CD4-positive, alpha-beta T cell treated with Interleukin-17A for 1 hour (primary cell): ENCODE measurements around the gene DYNC1LI2.
"Not testable (repeated sequence)": the region's sequence is repeated elsewhere in the genome, so short reads cannot be mapped to it uniquely, and the experiment has no call there.

Experiments
- DNase-seq: peaks from one replicate; pipeline ENCODE4 v3.0.0-alpha.2; 2020

DYNC1LI2 gene

DNA sequence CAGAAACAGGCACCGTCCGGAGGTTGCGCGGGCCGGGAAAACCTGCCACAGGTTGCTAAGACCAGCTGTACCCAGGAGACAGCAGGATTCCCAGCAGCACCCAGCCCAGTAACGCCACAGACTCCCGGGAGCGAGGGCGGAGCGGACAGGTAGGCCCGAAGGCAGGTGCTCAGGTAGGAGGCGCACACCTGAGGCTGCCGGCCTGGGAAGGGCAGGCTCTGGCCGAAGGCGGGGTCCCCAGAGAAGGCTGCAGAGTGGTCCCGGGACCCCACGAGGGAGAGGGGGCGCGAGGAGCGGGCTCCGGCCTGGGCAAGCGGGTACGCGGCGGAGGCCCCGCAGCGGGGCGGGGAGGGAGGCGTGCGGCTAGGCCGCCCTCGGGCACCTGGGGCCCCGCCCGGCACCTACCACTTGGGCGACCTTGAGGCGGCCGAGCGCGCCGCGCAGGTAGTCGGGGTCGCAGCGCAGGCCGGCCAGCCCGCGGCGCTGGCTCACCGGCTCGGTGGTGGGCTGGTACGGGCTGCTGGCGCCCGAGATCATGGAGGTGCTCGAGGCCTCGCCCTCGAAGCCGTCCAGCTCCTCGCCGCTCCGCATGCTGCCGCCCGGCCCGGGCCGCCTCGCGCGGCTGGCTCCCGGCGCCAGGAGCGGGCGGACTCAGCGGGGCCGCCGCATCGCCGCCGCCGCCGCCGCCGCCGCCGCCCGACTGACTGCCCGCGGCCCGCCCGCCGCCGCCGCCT is 55.3 kb downstream of the DYNC1LI2 start:
- DNase-seq, result no peak

DNA sequence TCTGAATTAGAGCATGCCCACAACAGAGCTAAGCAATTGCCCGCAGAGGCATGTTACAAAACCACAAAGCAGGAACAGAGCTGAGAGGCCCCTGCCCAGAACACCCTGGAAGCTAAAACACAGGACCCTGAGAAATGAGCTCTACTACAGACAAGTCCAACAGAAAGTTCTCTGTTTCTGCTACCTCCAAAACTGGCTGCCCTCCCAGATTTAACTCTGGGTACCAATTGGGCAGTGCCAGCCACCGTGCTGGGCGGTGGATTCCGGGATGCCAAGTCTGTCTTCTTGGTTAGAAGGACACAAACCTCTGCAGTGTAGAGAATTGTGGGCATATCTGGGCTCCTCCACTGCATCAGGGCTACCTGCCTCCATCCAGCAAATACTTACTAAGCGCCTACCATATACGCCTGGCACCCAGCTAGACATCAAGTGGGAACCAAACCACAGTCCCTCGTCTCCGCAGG is 55.9 kb downstream of the DYNC1LI2 start:
- DNase-seq, result no peak

DNA sequence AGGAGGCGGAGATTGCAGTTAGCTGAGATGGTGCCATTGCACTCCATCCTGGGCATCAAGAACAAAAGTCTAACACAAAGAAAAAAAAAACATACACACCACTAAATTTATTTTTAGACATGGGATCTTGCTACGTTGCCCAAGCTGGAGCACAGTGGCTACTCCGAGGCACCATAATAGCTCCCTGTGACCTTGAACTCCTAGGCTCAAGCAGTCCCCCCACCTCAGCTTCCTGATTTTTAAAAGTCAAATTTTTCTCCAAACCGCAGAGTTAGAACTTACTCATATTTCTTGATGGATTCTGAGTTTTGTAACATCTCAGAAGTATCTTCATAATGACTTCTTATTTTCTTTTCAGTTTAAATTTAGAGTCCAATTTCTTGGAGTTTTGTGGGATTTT is 58.3 kb downstream of the DYNC1LI2 start:
- no peak for DNase-seq

DNA sequence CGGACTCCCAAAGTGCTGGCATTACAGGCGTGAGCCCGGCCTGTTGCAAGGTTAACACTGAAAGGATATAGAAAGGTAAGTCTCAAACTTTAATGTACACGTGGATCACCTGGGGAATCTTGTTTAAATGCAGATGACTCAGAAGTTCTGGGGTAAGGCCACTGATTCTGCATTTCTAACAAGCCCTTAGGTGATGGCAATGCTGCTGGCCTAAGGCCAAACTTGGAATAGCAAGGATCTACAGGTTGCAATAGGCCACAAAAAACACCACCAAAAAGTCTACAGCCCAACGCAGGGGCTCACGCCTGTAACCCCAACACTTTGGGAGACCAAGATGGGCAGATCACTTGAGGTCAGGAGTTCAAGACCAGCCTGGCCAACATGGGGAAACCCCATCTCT is 59.1 kb downstream of the DYNC1LI2 start:
- DNase-seq, result no peak

DNA sequence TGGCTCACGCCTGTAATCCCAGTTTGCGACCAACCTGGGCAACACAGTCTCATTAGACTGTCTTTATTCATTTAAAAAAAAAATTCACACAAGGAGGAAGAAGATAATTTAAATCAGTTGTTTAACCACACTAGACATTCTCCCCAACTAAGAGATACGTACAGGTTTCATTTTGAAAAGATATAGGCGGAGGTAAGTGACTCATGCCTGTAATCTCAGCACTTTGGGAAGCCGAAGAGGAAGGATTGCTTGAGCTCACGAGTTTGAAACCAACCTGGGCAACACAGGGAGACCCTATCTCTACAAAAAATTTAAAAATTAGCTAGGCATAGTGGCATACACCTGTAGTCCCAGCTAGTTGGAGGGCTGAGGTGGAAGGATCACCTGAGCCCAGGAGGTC is 60.2 kb downstream of the DYNC1LI2 start:
- DNase-seq, result no peak

DNA sequence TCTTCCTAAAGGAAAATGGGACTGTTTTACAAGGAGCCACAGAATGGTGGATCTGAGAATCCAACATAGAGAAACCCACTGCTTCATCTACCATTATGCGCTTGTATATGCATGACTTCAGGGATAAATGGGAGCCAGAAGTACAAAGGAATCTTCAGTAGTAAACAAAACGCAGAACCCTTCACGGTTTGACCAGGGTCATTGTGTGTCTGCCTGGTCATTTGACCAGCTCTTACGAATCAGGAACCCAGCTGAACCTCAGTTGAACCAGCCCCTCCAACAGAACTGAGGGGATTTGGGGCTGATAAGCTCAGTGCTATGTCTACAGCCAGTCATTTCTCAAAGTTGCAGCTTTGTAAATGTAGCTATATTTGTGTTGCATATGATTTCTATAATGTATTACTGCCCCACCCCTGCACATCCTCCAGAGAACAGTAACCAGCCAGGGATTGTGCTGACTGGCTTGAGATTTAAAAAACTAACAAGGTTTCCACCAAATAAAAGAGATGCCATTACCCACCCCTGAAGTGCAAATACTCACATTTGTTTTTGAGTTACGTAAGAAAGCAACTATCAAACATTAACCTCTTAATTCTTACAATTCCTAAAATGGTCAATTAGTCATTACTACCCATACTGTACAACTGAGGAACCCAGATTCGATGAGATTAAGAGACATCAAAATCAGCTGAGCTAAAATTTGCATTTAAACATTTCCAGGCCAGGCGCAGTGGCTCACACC is 61.1 kb downstream of the DYNC1LI2 start:
- DNase-seq, result no peak

DNA sequence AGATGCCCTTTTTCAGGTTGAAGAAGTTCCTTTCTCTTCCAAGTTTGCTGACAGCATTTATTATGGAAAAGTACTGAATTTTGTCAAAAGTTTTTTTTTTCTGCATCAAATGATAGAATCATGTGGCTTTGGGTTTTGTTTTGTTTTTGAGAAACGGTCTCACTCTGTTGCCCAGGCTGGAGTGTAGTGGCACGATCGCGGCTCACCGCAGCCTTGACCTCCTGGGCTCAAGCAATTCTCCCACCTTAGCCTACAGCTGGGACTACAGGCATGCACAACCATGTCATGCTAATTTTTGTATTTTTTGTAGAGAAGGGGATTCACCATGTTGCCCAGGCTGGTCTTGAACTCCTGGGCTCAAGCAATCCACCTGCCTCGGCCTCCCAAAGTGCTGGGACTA is 62.1 kb downstream of the DYNC1LI2 start:
- no peak for DNase-seq

DNA sequence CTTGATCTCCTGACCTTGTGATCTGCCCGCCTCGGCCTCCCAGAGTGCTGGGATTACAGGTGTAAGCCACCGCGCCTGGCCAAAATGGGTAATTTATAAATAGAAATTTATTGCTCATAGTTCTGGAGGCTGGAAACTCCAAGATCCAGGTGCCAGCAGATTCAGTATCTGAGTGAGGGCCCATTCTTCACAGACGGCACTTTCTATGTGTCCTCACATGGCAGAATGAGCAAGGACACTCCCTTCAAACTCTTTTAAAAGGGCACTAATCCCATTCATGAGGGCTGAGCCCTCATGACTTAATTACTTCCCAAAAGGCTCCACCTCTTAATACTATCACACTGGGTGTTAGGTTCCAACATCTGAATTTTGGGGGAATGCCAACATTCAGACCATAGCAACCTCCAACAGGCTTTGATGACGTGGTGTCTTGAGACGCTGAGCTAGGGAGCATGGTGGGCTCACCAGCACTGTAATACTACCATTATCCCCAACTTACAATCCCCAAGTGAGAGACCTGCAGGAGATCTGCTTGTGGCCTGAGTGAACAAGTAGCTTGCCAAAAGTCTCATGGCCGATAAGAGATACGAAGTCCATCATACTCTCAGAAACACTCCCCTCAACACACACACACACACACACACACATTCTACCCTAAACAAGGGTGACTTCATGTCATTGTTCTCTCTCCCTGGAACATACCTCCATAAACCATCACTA is 63.3 kb downstream of the DYNC1LI2 start:
- DNase-seq, result no peak

DNA sequence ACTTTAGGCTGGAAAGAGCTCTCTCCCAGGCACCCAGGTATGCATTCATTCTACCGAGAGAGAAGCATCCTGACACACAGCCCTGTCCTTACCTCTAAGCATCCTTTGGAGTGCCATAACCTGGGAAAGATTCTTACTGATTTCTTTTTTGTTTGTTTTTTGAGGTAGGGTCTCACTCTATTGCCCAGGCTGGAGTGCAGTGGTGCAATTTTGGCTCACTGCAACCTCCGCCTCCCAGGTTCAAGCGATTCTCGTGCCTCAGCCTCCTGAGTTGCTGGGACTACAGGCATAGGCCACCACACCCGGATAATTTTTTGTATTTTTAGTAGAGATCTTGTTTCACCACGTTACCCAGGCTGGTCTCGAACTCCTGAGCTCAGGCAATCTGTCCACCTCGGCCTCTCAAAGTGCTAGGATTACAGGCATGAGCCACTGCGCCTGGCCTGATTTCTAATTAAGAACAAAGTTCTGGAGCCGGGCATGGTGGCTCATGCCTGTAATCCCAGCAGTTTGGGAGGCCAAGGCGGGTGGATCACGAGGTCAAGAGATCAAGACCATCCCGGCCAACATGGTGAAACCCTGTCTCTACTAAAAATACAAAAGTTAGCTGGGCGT is 65.8 kb downstream of the DYNC1LI2 start:
- DNase-seq, result not testable (repeated sequence)

DNA sequence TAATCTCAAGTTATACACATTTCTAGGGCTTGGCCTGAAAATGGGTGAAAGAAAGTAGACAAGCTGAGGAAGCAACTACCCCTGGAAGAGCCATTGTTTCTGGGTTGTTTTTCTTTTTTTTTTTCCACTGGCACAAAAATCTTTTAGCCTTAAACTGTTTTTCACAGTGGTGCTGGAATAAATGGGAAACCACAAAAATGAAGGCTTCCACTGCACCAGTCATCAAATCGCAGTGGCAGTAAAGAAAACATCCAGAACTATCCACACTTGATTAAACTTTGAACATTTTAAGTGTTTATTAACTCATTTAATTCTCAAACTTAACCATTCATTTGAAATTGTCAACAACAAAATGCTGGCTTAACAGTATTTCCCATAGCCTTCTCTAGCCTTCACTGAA is 69.1 kb downstream of the DYNC1LI2 start:
- no peak for DNase-seq

DNA sequence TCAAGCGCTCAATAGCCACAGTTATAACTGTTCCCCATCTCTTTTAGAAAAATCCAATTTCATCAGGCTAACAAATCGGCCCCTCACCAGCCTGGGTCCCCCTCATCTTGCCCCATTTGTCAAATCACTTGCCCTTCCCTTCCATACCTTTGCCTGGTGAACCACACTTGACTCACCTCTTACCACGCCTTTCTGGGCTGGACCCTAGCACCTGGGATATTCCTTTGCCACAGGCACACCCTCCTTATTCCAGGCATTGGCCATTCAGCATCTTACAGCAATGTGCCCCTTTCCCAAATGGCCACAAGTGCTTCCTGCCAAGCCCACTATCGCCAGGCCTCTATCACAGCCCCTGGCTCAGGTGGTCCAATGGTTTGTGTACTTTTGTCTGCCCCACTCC is 69.7 kb downstream of the DYNC1LI2 start:
- no peak for DNase-seq

DNA sequence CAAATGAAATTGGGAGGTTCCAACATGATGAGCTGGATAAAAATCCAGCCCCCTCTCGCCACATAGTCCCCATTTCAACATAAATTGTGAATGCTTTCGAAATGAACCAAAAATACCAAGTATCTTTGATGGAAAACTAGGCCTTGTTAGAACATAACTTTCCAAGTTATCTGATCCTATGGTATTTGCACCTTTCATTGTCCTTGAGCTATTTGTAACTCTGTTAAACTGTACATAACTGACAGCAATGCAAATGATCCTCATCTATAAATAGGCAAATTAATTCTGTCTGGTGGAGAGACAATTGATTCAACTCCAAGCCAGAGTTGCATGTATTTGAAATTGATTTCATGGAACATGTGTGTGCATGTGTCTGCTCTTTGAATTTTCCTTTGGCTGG is 73.1 kb downstream of the DYNC1LI2 start:
- DNase-seq, result no peak

DNA sequence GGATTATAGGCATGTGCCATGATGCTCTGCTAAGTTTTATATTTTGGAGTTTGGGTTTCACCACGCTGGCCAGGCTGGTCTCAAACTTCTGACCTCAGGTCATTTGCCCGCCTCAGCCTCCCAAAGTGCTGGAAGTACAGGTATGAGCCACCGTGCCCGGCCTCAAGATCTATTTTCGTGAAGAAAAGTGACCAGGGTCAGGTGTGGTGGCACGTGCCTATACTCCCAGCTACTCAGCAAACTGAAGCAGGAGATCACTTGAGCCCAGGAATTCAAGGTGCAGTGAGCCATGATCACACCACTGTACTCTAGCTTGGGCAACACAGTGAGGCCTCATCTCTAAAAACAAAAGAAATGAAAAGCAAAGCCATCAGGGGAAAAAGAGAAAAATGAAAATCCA is 73.6 kb downstream of the DYNC1LI2 start:
- DNase-seq, result no peak

DNA sequence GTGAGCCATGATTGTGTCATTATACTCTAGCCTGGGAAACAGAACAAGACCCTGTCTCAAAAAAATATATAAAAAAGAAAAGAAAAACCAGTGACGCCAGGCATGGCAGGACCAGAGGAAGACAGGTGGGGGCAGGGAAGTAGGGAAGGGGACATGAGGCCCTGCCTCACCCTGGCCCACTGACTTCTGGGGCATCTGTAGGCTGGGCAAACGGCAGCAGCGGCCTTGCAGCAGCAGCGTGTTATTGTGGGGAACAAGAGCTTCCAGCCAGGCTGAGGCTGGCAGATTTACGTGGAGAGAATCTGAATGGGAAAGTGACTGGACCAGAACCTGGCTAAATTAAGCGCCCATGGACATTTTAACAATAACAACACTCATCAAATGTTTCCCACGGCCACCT is 74.2 kb downstream of the DYNC1LI2 start:
- no peak for DNase-seq

DNA sequence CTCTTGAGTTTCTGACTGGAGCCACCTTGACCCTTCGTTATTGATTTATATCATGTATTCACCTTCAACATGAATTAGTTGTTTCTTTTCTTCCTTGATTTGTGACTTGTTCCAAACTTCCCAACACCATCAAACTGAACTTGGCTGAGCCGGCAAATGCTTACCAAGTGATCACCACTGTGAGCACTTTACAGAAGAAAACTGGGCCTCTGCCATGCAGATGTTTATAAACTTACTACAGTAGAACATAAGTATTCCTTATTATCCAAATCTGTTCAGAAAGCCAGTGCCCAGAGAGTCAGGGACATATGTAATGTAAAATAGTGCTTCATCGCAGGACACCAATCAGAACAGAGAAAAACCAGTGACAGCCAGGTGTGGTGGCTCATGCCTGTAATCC is 74.8 kb downstream of the DYNC1LI2 start:
- DNase-seq, result no peak

DNA sequence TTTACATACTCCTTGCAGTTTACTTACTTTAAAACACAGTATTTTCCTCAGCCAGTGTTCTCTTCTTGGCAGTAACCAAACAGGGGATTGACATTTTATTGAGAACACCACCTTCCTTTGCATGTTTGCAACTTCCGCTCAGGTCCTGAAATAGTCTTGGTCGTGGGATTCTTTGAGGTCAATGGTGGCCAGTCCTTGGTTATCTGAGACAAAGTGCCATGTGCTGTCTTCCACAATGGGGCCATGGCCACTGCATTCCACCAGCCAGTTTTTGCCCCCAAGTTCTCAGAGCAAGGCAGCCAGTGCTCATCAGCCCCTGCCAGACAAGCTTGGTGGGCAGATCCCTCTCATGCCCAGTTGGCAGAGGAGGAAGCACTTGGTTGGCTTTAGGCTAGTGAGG is 77.7 kb downstream of the DYNC1LI2 start:
- DNase-seq, result no peak
